ENCODE results near the gene GPR157. TPM values are rescaled to one million over a fixed set of nuclear protein-coding genes. Genes with fewer than 3 reads are reported as not detected.

Gene GPR157
- total RNA-seq, 4 donors from 2014 or later, result 2.8 to 4.4 (median 4.0) TPM

DNA sequence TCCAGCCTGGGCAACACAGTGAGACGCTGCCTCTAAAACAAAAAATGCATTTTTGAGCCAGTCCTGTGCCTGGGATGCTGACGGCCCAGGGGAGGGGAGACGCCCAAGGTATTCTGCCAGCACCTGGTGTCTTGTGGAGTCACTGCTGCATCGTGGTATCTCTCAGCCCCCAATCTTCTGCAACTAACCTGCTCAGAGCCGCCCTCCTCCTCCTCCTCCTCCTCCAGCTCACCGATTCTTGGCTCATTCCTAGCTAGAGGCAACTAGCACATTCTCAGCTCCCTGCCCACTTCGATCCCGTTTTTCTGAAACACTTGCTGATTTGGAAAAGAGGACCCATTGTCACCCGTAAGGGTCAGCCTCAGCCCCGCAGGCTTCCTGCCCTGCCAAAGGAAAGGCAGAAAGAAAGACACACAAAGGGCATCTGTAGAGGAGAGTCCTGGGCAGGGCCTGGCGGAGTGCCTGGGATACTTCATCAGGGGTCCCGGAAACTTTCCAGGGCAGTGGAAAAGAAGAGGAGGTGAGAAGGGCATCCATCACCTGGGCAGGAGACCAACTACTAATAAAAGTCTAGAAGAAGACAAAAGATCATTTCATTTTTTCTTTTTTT lies 20.7 kb downstream of the GPR157 start:
- ATAC-seq, result no peak
- no peaks in the 10 kb centered on the region for H3K9me3 ChIP-seq

DNA sequence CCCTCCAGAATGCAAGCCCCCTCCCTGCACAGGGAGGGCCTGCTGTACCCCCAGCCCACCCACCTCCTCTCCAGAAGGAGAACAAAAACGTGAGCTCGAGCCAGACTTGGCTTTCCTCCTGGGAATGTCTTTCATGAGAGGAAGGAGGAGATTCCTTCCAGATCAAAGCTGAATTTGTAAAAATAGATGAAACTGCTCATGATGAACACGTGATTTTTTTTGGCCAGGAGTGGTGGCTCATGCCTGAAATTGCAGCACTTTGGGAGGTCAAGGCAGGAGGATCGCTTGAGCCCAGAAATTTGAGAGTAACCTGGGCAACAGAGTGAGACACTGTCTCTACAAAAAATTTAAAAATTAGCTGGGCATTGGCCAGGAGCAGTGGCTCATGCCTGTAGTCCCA lies 21.8 kb downstream of the GPR157 start:
- no peaks in the 10 kb centered on the region for H3K27me3 ChIP-seq
- H3K4me3 ChIP-seq, result no peak overlapping the region
- ATAC-seq, result no peak
- WGBS, 2 donors (ENCODE audit: low coverage in 1 of 2), result 0 to 17% methylated on average over 1 to 2 of the region's 4 CpGs
- peaks cover 0 to 22% (median 0%) of the 10 kb centered on the region in 3 donors for H3K4me1 ChIP-seq
- TF ChIP-seq POLR2A (IDR thresholded peaks at IDR 0.05) (no peak), POLR2AphosphoS5 (IDR thresholded peaks at IDR 0.05) (no peak), EP300 (IDR thresholded peaks at IDR 0.05) (no peak)
- TF ChIP-seq, protein P1, sequence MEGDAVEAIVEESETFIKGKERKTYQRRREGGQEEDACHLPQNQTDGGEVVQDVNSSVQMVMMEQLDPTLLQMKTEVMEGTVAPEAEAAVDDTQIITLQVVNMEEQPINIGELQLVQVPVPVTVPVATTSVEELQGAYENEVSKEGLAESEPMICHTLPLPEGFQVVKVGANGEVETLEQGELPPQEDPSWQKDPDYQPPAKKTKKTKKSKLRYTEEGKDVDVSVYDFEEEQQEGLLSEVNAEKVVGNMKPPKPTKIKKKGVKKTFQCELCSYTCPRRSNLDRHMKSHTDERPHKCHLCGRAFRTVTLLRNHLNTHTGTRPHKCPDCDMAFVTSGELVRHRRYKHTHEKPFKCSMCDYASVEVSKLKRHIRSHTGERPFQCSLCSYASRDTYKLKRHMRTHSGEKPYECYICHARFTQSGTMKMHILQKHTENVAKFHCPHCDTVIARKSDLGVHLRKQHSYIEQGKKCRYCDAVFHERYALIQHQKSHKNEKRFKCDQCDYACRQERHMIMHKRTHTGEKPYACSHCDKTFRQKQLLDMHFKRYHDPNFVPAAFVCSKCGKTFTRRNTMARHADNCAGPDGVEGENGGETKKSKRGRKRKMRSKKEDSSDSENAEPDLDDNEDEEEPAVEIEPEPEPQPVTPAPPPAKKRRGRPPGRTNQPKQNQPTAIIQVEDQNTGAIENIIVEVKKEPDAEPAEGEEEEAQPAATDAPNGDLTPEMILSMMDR (IDR thresholded peaks at IDR 0.05), result no peak
- no peaks in the 10 kb centered on the region for H3K9me3 ChIP-seq
- H3K36me3 ChIP-seq, result peaks cover 0 to 71% of the 10 kb centered on the region in 2 donors
- no peak overlapping the region for H3K27ac ChIP-seq

More for the DNA sequence above, 20.7 kb downstream of the GPR157 start:
- H3K27ac ChIP-seq, result no peak overlapping the region
- H3K27me3 ChIP-seq, result no peaks in the 10 kb centered on the region
- peaks cover 0 to 60% of the 10 kb centered on the region in 2 donors for H3K36me3 ChIP-seq
- WGBS, 2 donors (ENCODE audit: low coverage in 1 of 2), result 85 to 93% methylated on average over 2 to 6 of the region's 12 CpGs
- TF ChIP-seq POLR2A (IDR thresholded peaks at IDR 0.05) (no peak), EP300 (IDR thresholded peaks at IDR 0.05) (no peak)
- TF ChIP-seq, protein P1 (IDR thresholded peaks at IDR 0.05), result no peak
- H3K4me3 ChIP-seq, result no peak overlapping the region
- H3K4me1 ChIP-seq, result peaks cover 0 to 22% (median 0%) of the 10 kb centered on the region in 3 donors

- no peak for ATAC-seq
- 93 to 100% methylated on average over 1 to 3 of the region's 14 CpGs for WGBS, 2 donors (ENCODE audit: low coverage in 1 of 2)
- TF ChIP-seq POLR2AphosphoS5 (IDR thresholded peaks at IDR 0.05), result no peak
- TF ChIP-seq, protein P1 (IDR thresholded peaks at IDR 0.05), result no peak
- no peak for TF ChIP-seq EP300 (IDR thresholded peaks at IDR 0.05)
- TF ChIP-seq POLR2A (IDR thresholded peaks at IDR 0.05), result no peak
These were observed 22.6 kb downstream of the GPR157 start for GRCh38 chr1:9106286-9106685.

DNA sequence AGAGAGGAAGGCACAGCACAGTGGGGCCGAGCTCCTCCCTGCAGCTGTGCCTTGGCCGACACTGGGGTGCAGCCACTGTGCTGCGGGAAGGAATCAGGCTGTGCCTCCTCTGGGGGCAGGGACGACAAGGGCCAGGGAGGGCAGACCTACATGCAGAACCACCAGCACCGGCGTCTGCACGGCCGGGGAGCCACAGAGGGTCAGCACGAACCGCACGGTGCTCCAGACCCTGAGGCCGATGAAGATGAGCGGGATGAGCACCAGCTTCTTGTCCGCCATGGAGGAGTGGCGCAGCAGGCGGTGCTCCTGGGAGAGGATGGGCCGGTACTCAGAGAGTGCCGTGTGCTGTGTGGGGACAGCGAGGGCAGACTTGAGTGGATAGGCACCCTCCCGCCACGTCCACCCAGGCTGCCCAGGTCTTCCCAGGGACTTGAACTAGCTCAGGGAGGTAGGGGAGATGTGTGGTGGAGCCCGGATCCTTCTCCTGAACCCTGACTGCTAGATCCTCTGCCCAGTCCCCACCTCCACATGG lies 23.5 kb downstream of the GPR157 start:
- H3K9me3 ChIP-seq, result no peaks in the 10 kb centered on the region
- ATAC-seq, result no peak
- H3K27me3 ChIP-seq, result no peaks in the 10 kb centered on the region
- no peak for TF ChIP-seq EP300 (IDR thresholded peaks at IDR 0.05)
- H3K36me3 ChIP-seq, result peaks cover 0 to 70% of the 10 kb centered on the region in 2 donors
- no peak overlapping the region for H3K4me3 ChIP-seq
- peaks cover 0 to 14% (median 0%) of the 10 kb centered on the region in 3 donors for H3K4me1 ChIP-seq
- no peak overlapping the region for H3K27ac ChIP-seq
- WGBS, 2 donors (ENCODE audit: low coverage in 1 of 2), result 0 to 80% methylated on average over 1 to 4 of the region's 22 CpGs

More at GRCh38 chr1:9106286-9106685, 22.6 kb downstream of the GPR157 start:
- H3K36me3 ChIP-seq, result peaks cover 0 to 74% of the 10 kb centered on the region in 2 donors
- no peak overlapping the region for H3K4me3 ChIP-seq
- no peak overlapping the region for H3K27ac ChIP-seq
- no peaks in the 10 kb centered on the region for H3K27me3 ChIP-seq
- peaks cover 0 to 22% (median 0%) of the 10 kb centered on the region in 3 donors for H3K4me1 ChIP-seq
- H3K9me3 ChIP-seq, result no peaks in the 10 kb centered on the region

- Histone ChIP-seq H3K27ac (no peak overlapping the region), H3K4me3 (no peak overlapping the region), H3K9me3 (no peaks in the 10 kb centered on the region), H3K27me3 (no peaks in the 10 kb centered on the region), H3K36me3 (peaks cover 0 to 41% of the 10 kb centered on the region in 2 donors), H3K4me1 (peaks cover 0 to under 1% (median 0%) of the 10 kb centered on the region in 3 donors)
- TF ChIP-seq, protein P1 (IDR thresholded peaks at IDR 0.05), result peak in 3 of 4 experiments; percentile 58 to 72 (median 62)
- no peak for TF ChIP-seq POLR2A (IDR thresholded peaks at IDR 0.05)
- 30 to 50% methylated on average over 3 of the region's 4 CpGs for WGBS, 2 donors (ENCODE audit: low coverage in 1 of 2)
- ATAC-seq, result peak; percentile 60
These were observed 27.3 kb downstream of the GPR157 start for GRCh38 chr1:9101510-9102146.
